Measurements from ENCODE around the gene HMGB4. TPM values are rescaled to one million over a fixed set of nuclear protein-coding genes. Genes with fewer than 3 reads are reported as not detected.

Gene HMGB4
- total and polyA plus RNA-seq, 2 donors (not counting 3 experiments of a cell fraction or from before 2014, with no cell fraction given), result not detected

DNA sequence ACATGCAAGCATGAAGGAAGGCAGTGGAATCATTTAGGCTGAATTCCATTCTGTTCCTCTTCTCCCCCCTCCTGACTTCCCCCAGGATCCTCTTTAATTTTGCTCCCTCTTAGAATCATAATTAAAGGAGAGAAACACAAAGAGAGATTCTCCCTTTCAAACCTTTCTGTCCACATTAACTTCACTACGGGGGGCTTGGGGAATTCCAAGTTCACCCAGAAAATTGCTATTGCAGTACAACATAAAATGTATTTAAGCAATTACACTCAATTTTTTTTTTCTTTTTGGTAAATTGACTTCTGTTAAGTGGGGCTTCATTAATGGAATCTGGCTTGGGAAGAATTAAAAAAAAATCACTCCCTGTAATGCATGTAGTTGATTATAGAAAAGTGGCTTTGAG, 13.4 kb upstream of the HMGB4 start:
- Histone ChIP-seq H3K9me1 (replicated peaks; ENCODE audit: control insufficient read depth, extremely low read depth, insufficient read depth, low read length) (no peaks in the 10 kb centered on the region), H3K27me3 (ENCODE audit: control insufficient read depth in 2 of 2, insufficient read depth in 2 of 2, low read length in 2 of 2) (no peaks in the 10 kb centered on the region), H3K4me3 (replicated peaks in 1 of 3; ENCODE audit: insufficient read depth in 1 of 3, low read depth in 1 of 3, low read length in 3 of 3) (no peak overlapping the region), H3K79me2 (ENCODE audit: control insufficient read depth, insufficient read depth, low read length) (no peaks in the 10 kb centered on the region), H3K36me3 (ENCODE audit: control insufficient read depth in 2 of 2, extremely low read depth in 1 of 2, insufficient read depth in 2 of 2, low read length in 2 of 2) (no peaks in the 10 kb centered on the region), H4K20me1 (replicated peaks; ENCODE audit: control insufficient read depth, extremely low read depth, insufficient read depth, low read length) (no peaks in the 10 kb centered on the region), H3K9me3 (replicated peaks; ENCODE audit: control insufficient read depth, insufficient read depth, low read length) (peaks cover 2% of the 10 kb centered on the region), H3K27ac (ENCODE audit: insufficient read depth, low read depth, low read length) (no peak overlapping the region), H3K4me2 (ENCODE audit: insufficient read depth, low read length) (no peak overlapping the region), H2AFZ (ENCODE audit: low read depth, low read length) (no peak overlapping the region), H3K9ac (replicated peaks; ENCODE audit: extremely low read depth, insufficient read depth, low read length) (no peak overlapping the region), H3K4me1 (ENCODE audit: control insufficient read depth, extremely low read depth, insufficient read depth, low read length) (no peaks in the 10 kb centered on the region)
- dilution Hi-C loops (cut with MboI; ENCODE audit: extremely low pct_ligation_motif_present, low sequenced_read_pairs) (no loop called here), intact Hi-C loops (cut with micrococcal nuclease) (no loop called here)
- POLR2A ChIA-PET, result no interaction called here
- FAIRE-seq (no peak), DNase-seq (ENCODE audit: low read depth, low spot score) (no peak)
- no TSS peak for BruUV-seq (replicated peaks)
- CTCF ChIA-PET, result no interaction called here
- TF ChIP-seq, protein P1, sequence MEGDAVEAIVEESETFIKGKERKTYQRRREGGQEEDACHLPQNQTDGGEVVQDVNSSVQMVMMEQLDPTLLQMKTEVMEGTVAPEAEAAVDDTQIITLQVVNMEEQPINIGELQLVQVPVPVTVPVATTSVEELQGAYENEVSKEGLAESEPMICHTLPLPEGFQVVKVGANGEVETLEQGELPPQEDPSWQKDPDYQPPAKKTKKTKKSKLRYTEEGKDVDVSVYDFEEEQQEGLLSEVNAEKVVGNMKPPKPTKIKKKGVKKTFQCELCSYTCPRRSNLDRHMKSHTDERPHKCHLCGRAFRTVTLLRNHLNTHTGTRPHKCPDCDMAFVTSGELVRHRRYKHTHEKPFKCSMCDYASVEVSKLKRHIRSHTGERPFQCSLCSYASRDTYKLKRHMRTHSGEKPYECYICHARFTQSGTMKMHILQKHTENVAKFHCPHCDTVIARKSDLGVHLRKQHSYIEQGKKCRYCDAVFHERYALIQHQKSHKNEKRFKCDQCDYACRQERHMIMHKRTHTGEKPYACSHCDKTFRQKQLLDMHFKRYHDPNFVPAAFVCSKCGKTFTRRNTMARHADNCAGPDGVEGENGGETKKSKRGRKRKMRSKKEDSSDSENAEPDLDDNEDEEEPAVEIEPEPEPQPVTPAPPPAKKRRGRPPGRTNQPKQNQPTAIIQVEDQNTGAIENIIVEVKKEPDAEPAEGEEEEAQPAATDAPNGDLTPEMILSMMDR (IDR thresholded peaks at IDR 0.05; ENCODE audit: extremely low read depth in 1 of 2, insufficient read depth in 1 of 2, low read depth in 1 of 2, low read length in 2 of 2), result no peak
- TF ChIP-seq POLR2A (IDR thresholded peaks at IDR 0.05; ENCODE audit: low read depth, low read length) (no peak), EZH2 (IDR thresholded peaks at IDR 0.05; ENCODE audit: borderline replicate concordance, low read depth, low read length, severe bottlenecking) (no peak)
- TF ChIP-seq, protein P2, sequence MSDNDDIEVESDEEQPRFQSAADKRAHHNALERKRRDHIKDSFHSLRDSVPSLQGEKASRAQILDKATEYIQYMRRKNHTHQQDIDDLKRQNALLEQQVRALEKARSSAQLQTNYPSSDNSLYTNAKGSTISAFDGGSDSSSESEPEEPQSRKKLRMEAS (IDR thresholded peaks at IDR 0.05; ENCODE audit: insufficient read depth, insufficient read length), result no peak

DNA sequence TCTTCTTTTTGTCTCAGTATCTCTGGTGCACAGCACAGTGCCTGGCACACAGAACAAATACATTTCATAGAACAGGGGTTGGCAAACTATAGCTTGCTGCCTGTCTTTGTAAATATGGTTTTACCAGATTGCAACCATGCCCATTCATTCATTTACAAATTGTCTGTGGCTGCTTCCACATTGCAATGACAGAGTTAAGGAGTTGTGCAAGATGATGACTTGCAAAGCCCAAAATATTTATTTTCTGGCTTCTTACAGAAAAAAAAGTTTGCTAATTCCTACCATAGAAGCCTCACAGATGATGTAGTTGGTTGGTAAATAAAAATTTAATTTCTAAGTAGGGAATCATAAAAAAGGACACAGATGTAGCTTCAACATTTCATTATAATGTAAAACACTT, 11.2 kb upstream of the HMGB4 start:
- H3K9me3 ChIP-seq (replicated peaks; ENCODE audit: control insufficient read depth, insufficient read depth, low read length), result peaks cover 5% of the 10 kb centered on the region
- no peaks in the 10 kb centered on the region for H3K79me2 ChIP-seq (ENCODE audit: control insufficient read depth, insufficient read depth, low read length)
- H3K4me1 ChIP-seq (ENCODE audit: control insufficient read depth, extremely low read depth, insufficient read depth, low read length), result no peaks in the 10 kb centered on the region
- no peak overlapping the region for H3K27ac ChIP-seq (ENCODE audit: insufficient read depth, low read depth, low read length)
- BruUV-seq (replicated peaks), result no TSS peak
- ChIA-PET POLR2A (no interaction called here), CTCF (no interaction called here)
- dilution Hi-C loops (cut with MboI; ENCODE audit: extremely low pct_ligation_motif_present, low sequenced_read_pairs) (no loop called here), intact Hi-C loops (cut with micrococcal nuclease) (no loop called here)
- H3K9me1 ChIP-seq (replicated peaks; ENCODE audit: control insufficient read depth, extremely low read depth, insufficient read depth, low read length), result no peaks in the 10 kb centered on the region
- H3K36me3 ChIP-seq (ENCODE audit: control insufficient read depth in 2 of 2, extremely low read depth in 1 of 2, insufficient read depth in 2 of 2, low read length in 2 of 2), result no peaks in the 10 kb centered on the region
- H3K9ac ChIP-seq (replicated peaks; ENCODE audit: extremely low read depth, insufficient read depth, low read length), result no peak overlapping the region
- DNase-seq (ENCODE audit: low read depth, low spot score) (no peak), FAIRE-seq (no peak)
- H3K4me2 ChIP-seq (ENCODE audit: insufficient read depth, low read length), result no peak overlapping the region
- no peaks in the 10 kb centered on the region for H4K20me1 ChIP-seq (replicated peaks; ENCODE audit: control insufficient read depth, extremely low read depth, insufficient read depth, low read length)
- TF ChIP-seq, protein P1 (IDR thresholded peaks at IDR 0.05; ENCODE audit: extremely low read depth in 1 of 2, insufficient read depth in 1 of 2, low read depth in 1 of 2, low read length in 2 of 2), result no peak
- no peak for TF ChIP-seq GATA2 (IDR thresholded peaks at IDR 0.05; ENCODE audit: insufficient read depth, insufficient read length, low read depth, low read length)
- TF ChIP-seq, protein P2 (IDR thresholded peaks at IDR 0.05; ENCODE audit: insufficient read depth, insufficient read length), result no peak
- TF ChIP-seq JUN (IDR thresholded peaks at IDR 0.05; ENCODE audit: borderline replicate concordance, insufficient read depth, insufficient read length, low read depth), result no peak
- TF ChIP-seq FOS (IDR thresholded peaks at IDR 0.05; ENCODE audit: borderline replicate concordance, insufficient read depth, low read length), result no peak
- no peak for TF ChIP-seq MYC (IDR thresholded peaks at IDR 0.05; ENCODE audit: low read depth, low read length)
- TF ChIP-seq EZH2 (IDR thresholded peaks at IDR 0.05; ENCODE audit: borderline replicate concordance, low read depth, low read length, severe bottlenecking), result no peak
- no peak for TF ChIP-seq POLR2A (IDR thresholded peaks at IDR 0.05; ENCODE audit: low read depth, low read length)
- no peak for TF ChIP-seq POLR2AphosphoS5 (IDR thresholded peaks at IDR 0.05; ENCODE audit: insufficient read depth, low read depth, low read length)
- no peak overlapping the region for H2AFZ ChIP-seq (ENCODE audit: low read depth, low read length)
- H3K4me3 ChIP-seq (replicated peaks in 1 of 3; ENCODE audit: insufficient read depth in 1 of 3, low read depth in 1 of 3, low read length in 3 of 3), result no peak overlapping the region
- no peaks in the 10 kb centered on the region for H3K27me3 ChIP-seq (ENCODE audit: control insufficient read depth in 2 of 2, insufficient read depth in 2 of 2, low read length in 2 of 2)
